ENCODE measurements around the gene STK11IP. TPM values are rescaled to one million over a fixed set of nuclear protein-coding genes. Genes with fewer than 3 reads are reported as not detected.

STK11IP gene
- total and polyA plus RNA-seq, 9 of the 15 experiments (the other 6 are each of a cell fraction or from before 2014, with no cell fraction given), result 0.52 to 21.7 (median 5.6) TPM

DNA sequence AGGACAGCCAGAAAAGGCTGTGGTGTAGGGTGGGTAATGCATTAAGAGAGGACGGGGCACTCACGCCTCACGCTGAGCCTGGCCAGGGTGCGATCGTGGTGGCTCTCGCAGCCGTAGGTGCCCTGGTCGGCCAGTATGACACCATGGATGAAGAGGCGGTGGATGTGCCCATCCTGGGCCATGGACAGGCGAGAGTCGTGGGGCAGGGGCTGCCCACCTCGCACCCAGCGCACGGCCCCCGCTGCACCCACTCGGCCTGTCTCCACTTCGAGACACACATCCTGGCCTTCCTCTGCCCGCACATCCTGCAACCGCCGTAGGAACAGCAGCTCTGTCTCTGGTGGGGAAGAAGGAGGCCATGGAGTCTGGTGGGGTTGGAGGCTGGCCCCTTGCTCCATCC is 41.7 kb upstream of the STK11IP start:
- intact Hi-C loops (cut with micrococcal nuclease), result no loop called here
- 34% methylated on average over 10 of the region's 20 CpGs for WGBS (ENCODE audit: insufficient coverage, low coverage, missing lambda C conversion rate)
- no peaks in the 10 kb centered on the region for H3K9me1 ChIP-seq (ENCODE audit: control insufficient read depth, insufficient read depth, low read length)
- TF ChIP-seq NEUROD1 (IDR thresholded peaks at IDR 0.05; ENCODE audit: borderline replicate concordance, low read depth, low read length, partially characterized antibody) (no peak), ATF1 (CRISPR knock-in tag; IDR thresholded peaks at IDR 0.05) (no peak), ATF1 (tag; IDR thresholded peaks at IDR 0.05) (no peak), CTBP1 (IDR thresholded peaks at IDR 0.05; ENCODE audit: borderline replicate concordance) (no peak), KAT2B (IDR thresholded peaks at IDR 0.05; ENCODE audit: low read depth, low read length) (no peak), MTA3 (IDR thresholded peaks at IDR 0.05; ENCODE audit: borderline replicate concordance) (no peak), KLF16 (IDR thresholded peaks at IDR 0.05) (no peak), NONO (IDR thresholded peaks at IDR 0.05; ENCODE audit: low read depth in 2 of 2, low read length in 1 of 2) (no peak), ZNF764 (CRISPR knock-in tag; IDR thresholded peaks at IDR 0.05; ENCODE audit: low read depth) (no peak)
- TF ChIP-seq, protein P1, sequence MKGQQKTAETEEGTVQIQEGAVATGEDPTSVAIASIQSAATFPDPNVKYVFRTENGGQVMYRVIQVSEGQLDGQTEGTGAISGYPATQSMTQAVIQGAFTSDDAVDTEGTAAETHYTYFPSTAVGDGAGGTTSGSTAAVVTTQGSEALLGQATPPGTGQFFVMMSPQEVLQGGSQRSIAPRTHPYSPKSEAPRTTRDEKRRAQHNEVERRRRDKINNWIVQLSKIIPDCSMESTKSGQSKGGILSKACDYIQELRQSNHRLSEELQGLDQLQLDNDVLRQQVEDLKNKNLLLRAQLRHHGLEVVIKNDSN (CRISPR knock-in tag; IDR thresholded peaks at IDR 0.05), result no peak
- TF ChIP-seq, protein P2, sequence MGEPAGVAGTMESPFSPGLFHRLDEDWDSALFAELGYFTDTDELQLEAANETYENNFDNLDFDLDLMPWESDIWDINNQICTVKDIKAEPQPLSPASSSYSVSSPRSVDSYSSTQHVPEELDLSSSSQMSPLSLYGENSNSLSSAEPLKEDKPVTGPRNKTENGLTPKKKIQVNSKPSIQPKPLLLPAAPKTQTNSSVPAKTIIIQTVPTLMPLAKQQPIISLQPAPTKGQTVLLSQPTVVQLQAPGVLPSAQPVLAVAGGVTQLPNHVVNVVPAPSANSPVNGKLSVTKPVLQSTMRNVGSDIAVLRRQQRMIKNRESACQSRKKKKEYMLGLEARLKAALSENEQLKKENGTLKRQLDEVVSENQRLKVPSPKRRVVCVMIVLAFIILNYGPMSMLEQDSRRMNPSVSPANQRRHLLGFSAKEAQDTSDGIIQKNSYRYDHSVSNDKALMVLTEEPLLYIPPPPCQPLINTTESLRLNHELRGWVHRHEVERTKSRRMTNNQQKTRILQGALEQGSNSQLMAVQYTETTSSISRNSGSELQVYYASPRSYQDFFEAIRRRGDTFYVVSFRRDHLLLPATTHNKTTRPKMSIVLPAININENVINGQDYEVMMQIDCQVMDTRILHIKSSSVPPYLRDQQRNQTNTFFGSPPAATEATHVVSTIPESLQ (CRISPR knock-in tag; IDR thresholded peaks at IDR 0.05), result no peak
- FAIRE-seq (no peak), DNase-seq (ENCODE audit: extremely low read depth in 1 of 4, low spot score in 3 of 4) (no peak), ATAC-seq (no peak)
- no peak overlapping the region for H3K4me2 ChIP-seq (ENCODE audit: insufficient read depth, low read length)
- H3K36me3 ChIP-seq (ENCODE audit: control insufficient read depth, insufficient read depth, low read length), result no peaks in the 10 kb centered on the region
- peaks cover 6 to 54% of the 10 kb centered on the region in 2 experiments; a peak in 3 of 5 replicates for H3K4me1 ChIP-seq (replicated peaks in 1 of 2; ENCODE audit: control insufficient read depth in 2 of 2, insufficient read depth in 2 of 2, low read length in 2 of 2)
- ChIA-PET CTCF (ENCODE audit: low intra/inter-chr PET ratio) (no interaction called here), POLR2A (no interaction called here)
- no peaks in the 10 kb centered on the region for H4K20me1 ChIP-seq (replicated peaks; ENCODE audit: control insufficient read depth, insufficient read depth, low read length)
- BruUV-seq (replicated peaks), result no TSS peak
- no peaks in the 10 kb centered on the region for H3K9me3 ChIP-seq (replicated peaks; ENCODE audit: control insufficient read depth, insufficient read depth, low read depth, low read length)
- no peak overlapping the region for H2AFZ ChIP-seq (ENCODE audit: low read depth, low read length)
- H3K79me2 ChIP-seq (ENCODE audit: control insufficient read depth, insufficient read depth, low read length), result no peaks in the 10 kb centered on the region
- H3K9ac ChIP-seq (ENCODE audit: insufficient read depth in 1 of 2, low read depth in 2 of 2, low read length in 2 of 2), result no peak overlapping the region
- no peak overlapping the region for H3K4me3 ChIP-seq
- in situ Hi-C loops (cut with MboI), result no loop called here
- peaks cover 0 to 8% of the 10 kb centered on the region in 2 experiments; a peak in 3 of 5 replicates for H3K27me3 ChIP-seq (ENCODE audit: control insufficient read depth in 2 of 2, insufficient read depth in 2 of 2, low read length in 2 of 2)
- no peak overlapping the region for H3K27ac ChIP-seq (ENCODE audit: extremely low read depth, low read depth, low read length)

Measured in K562 (cell line).